ENCODE results near the gene KIF15. TPM values are rescaled to one million over a fixed set of nuclear protein-coding genes. Genes with fewer than 3 reads are reported as not detected.

The KIF15 gene
- total and polyA plus RNA-seq, 2 experiments from 2014 or later = 3.3 to 3.9 TPM

DNA sequence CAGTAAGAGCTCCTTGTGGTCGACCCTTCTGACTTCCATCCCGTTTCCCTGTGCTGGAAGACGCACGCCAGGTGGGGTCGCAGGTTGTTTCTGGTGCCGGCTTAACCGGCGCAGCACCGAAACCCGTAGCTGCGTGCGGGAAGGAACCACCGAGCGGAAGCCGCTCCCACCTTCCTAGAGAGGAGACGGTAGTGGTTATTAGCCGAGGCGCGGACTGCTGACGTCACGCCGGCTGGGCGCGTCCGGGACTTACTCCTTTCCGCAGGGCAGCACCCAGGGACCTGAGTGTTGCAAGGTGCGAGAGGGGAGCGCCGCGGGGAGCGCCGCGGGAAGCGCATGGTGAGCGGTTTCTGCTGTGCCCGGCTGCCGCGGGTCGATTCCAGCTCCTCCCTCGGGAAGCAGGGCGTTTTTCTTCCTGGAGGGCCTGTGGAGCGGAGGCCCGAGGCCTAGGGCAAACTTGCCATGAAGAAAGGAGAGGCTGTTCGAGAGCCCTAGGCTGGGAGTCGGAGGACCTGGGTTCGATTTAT lies 32.1 kb upstream of the KIF15 start, which contains the start of gene ZNF501:
ZNF501 (plus strand) TSS at position 252 of the 527 bp plus-strand sequence. CDS start 4,787 bp downstream, outside the sequence.
- peak within 1 kb of the TSS; percentile 30; the same call in 1 of the 2 replicates for H3K27ac ChIP-seq
- H3K79me2 ChIP-seq (ENCODE audit: insufficient read depth) = no peaks in the 10 kb centered on the region
- in situ Hi-C loops (cut with MboI) = no loop called here
- H3F3A ChIP-seq (ENCODE audit: insufficient read depth) = no peaks in the 10 kb centered on the region
- no peak for TF ChIP-seq EZH2phosphoT487 (IDR thresholded peaks at IDR 0.05; ENCODE audit: insufficient read depth, low read depth)
- TF ChIP-seq EZH2 (IDR thresholded peaks at IDR 0.05; ENCODE audit: insufficient read depth, poor library complexity, severe bottlenecking) = no peak
- DNase-seq = peak; percentile 91
- peak within 1 kb of the TSS; percentile 67 for H3K4me2 ChIP-seq (ENCODE audit: unreplicated experiment)
- H2AFZ ChIP-seq = peak within 1 kb of the TSS; percentile 99
- no peaks in the 10 kb centered on the region for H4K20me1 ChIP-seq (ENCODE audit: insufficient read depth)
- H3K9ac ChIP-seq = peak within 1 kb of the TSS; percentile 81
- H3K4me3 ChIP-seq = peak within 1 kb of the TSS; percentile 88
- H3K9me2 ChIP-seq (ENCODE audit: insufficient read depth) = no peaks in the 10 kb centered on the region
- no peaks in the 10 kb centered on the region for H3K4me1 ChIP-seq (ENCODE audit: insufficient read depth)
- WGBS, 2 experiments (ENCODE audit: low coverage in 1 of 2, low lambda C conversion rate in 2 of 2, missing lambda C conversion rate in 2 of 2) = 2% methylated on average over 36 to 46 of the region's 46 CpGs
- no peaks in the 10 kb centered on the region for H3K27me3 ChIP-seq (replicated peaks; ENCODE audit: insufficient read depth)
- peaks cover 18% of the 10 kb centered on the region for H3K9me3 ChIP-seq (ENCODE audit: low read depth)
- H3K36me3 ChIP-seq (ENCODE audit: low read depth) = peaks cover 29% of the 10 kb centered on the region

- Histone ChIP-seq H3K9ac (no peak overlapping the region), H2AFZ (no peak overlapping the region), H3K4me1 (ENCODE audit: insufficient read depth) (no peaks in the 10 kb centered on the region), H3K36me3 (ENCODE audit: low read depth) (peaks cover 45% of the 10 kb centered on the region), H3K27ac (no peak overlapping the region), H3K27me3 (replicated peaks; ENCODE audit: insufficient read depth) (no peaks in the 10 kb centered on the region), H3K4me2 (ENCODE audit: unreplicated experiment) (no peak overlapping the region), H3K79me2 (ENCODE audit: insufficient read depth) (no peaks in the 10 kb centered on the region), H3F3A (ENCODE audit: insufficient read depth) (no peaks in the 10 kb centered on the region), H3K9me2 (ENCODE audit: insufficient read depth) (no peaks in the 10 kb centered on the region), H3K9me3 (ENCODE audit: low read depth) (peaks cover 19% of the 10 kb centered on the region), H3K4me3 (no peak overlapping the region), H4K20me1 (ENCODE audit: insufficient read depth) (no peaks in the 10 kb centered on the region)
- in situ Hi-C loops (cut with MboI) = no loop called here
- no peak for TF ChIP-seq EZH2phosphoT487 (IDR thresholded peaks at IDR 0.05; ENCODE audit: insufficient read depth, low read depth)
- TF ChIP-seq EZH2 (IDR thresholded peaks at IDR 0.05; ENCODE audit: insufficient read depth, poor library complexity, severe bottlenecking) = no peak
- DNase-seq = no peak
- WGBS, 2 experiments (ENCODE audit: low coverage in 1 of 2, low lambda C conversion rate in 2 of 2, missing lambda C conversion rate in 2 of 2) = 82 to 87% methylated on average over 3 of the region's 3 CpGs
These were observed 26.9 kb upstream of the KIF15 start for GRCh38 chr3:44734646-44735168.

DNA sequence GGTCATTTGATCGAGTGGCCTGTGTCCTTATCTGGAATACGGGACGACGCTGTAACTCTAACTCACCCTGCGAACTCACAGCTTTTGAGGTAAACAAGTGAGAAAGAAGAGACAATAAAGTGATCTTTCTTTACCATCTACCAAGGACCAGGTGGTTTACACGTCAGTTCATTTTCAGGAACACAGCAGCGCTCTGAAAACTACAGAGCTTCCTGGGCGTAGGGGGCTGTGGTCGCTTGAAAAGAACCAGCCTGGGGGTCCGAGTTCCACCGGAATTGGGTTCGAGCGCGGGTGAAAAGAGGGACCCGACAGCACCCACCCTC lies 532 bp upstream of the KIF15 start:
- in situ Hi-C loops (cut with MboI) = no loop called here
- H3K79me2 ChIP-seq (ENCODE audit: insufficient read depth) = peaks cover 89% of the 10 kb centered on the region

GRCh38 chr3:44762170-44762677 lies 630 bp downstream of the KIF15 start:
- Histone ChIP-seq H3K27me3 (replicated peaks; ENCODE audit: insufficient read depth) (no peaks in the 10 kb centered on the region), H3K27ac (peak overlapping the region; percentile 20), H3K79me2 (ENCODE audit: insufficient read depth) (peaks cover 89% of the 10 kb centered on the region), H3K9me3 (ENCODE audit: low read depth) (no peaks in the 10 kb centered on the region), H2AFZ (peak overlapping the region; percentile 98), H3F3A (ENCODE audit: insufficient read depth) (peaks cover 10% of the 10 kb centered on the region; the same call in 1 of the 2 replicates), H3K4me1 (ENCODE audit: insufficient read depth) (no peaks in the 10 kb centered on the region; the same call in none of the 2 replicates), H3K36me3 (ENCODE audit: low read depth) (peaks cover 3% of the 10 kb centered on the region; the same call in 1 of the 2 replicates), H3K9ac (peak overlapping the region; percentile 92), H3K4me3 (peak overlapping the region; percentile 99), H3K9me2 (ENCODE audit: insufficient read depth) (no peaks in the 10 kb centered on the region), H4K20me1 (ENCODE audit: insufficient read depth) (no peaks in the 10 kb centered on the region), H3K4me2 (ENCODE audit: unreplicated experiment) (peak overlapping the region; percentile 92)
- in situ Hi-C loops (cut with MboI) = no loop called here
- WGBS, 2 experiments (ENCODE audit: low coverage in 1 of 2, low lambda C conversion rate in 2 of 2, missing lambda C conversion rate in 2 of 2) = 4 to 6% methylated on average over 9 of the region's 9 CpGs
- DNase-seq = peak; percentile 33
- TF ChIP-seq EZH2 (IDR thresholded peaks at IDR 0.05; ENCODE audit: insufficient read depth, poor library complexity, severe bottlenecking) (no peak), EZH2phosphoT487 (IDR thresholded peaks at IDR 0.05; ENCODE audit: insufficient read depth, low read depth) (no peak)

More for the DNA sequence above, 532 bp upstream of the KIF15 start:
- H3K27ac ChIP-seq = peak overlapping the region; percentile 58
- 1 to 2% methylated on average over 15 of the region's 15 CpGs for WGBS, 2 experiments (ENCODE audit: low coverage in 1 of 2, low lambda C conversion rate in 2 of 2, missing lambda C conversion rate in 2 of 2)
- peak; percentile 19 for DNase-seq
- peaks cover 10% of the 10 kb centered on the region; the same call in 1 of the 2 replicates for H3K36me3 ChIP-seq (ENCODE audit: low read depth)
- H3K27me3 ChIP-seq (replicated peaks; ENCODE audit: insufficient read depth) = no peaks in the 10 kb centered on the region
- H3K4me1 ChIP-seq (ENCODE audit: insufficient read depth) = no peaks in the 10 kb centered on the region; the same call in none of the 2 replicates
- H3K4me2 ChIP-seq (ENCODE audit: unreplicated experiment) = peak overlapping the region; percentile 94
- H4K20me1 ChIP-seq (ENCODE audit: insufficient read depth) = no peaks in the 10 kb centered on the region
- H3K4me3 ChIP-seq = peak overlapping the region; percentile 99
- H3K9ac ChIP-seq = peak overlapping the region; percentile 92
- no peak for TF ChIP-seq EZH2phosphoT487 (IDR thresholded peaks at IDR 0.05; ENCODE audit: insufficient read depth, low read depth)
- TF ChIP-seq EZH2 (IDR thresholded peaks at IDR 0.05; ENCODE audit: insufficient read depth, poor library complexity, severe bottlenecking) = no peak
- no peaks in the 10 kb centered on the region for H3K9me3 ChIP-seq (ENCODE audit: low read depth)
- H3F3A ChIP-seq (ENCODE audit: insufficient read depth) = peaks cover 10% of the 10 kb centered on the region; the same call in 1 of the 2 replicates
- peak overlapping the region; percentile 98 for H2AFZ ChIP-seq
- H3K9me2 ChIP-seq (ENCODE audit: insufficient read depth) = no peaks in the 10 kb centered on the region

Data from GM23248 (cell line).